ENCODE results near the gene EARS2. TPM values are rescaled to one million over a fixed set of nuclear protein-coding genes. Genes with fewer than 3 reads are reported as not detected.

EARS2 gene
- total RNA-seq, 1 donor from 2014 or later: 27.9 TPM

- no peaks in the 10 kb centered on the region for H3K27me3 ChIP-seq (ENCODE audit: control insufficient read depth, insufficient read depth, low read length)
- peaks cover 12% of the 10 kb centered on the region for H3K36me3 ChIP-seq (ENCODE audit: control insufficient read depth, insufficient read depth, low read length)
- no peak for DNase-seq (ENCODE audit: low read depth)
- no peak for TF ChIP-seq CTCF (IDR thresholded peaks at IDR 0.05; ENCODE audit: insufficient read depth, low read length, severe bottlenecking)
- no peak for FAIRE-seq
- H3K4me3 ChIP-seq (ENCODE audit: low read depth, low read length): no peak overlapping the region
Measured at GRCh38 chr16:23537390-23537789, 19.8 kb downstream of the EARS2 start.

GRCh38 chr16:23535901-23536300 is 21.2 kb downstream of the EARS2 start:
- FAIRE-seq: no peak
- Histone ChIP-seq H3K27me3 (ENCODE audit: control insufficient read depth, insufficient read depth, low read length) (no peaks in the 10 kb centered on the region), H3K36me3 (ENCODE audit: control insufficient read depth, insufficient read depth, low read length) (peaks cover 13% of the 10 kb centered on the region), H3K4me3 (ENCODE audit: low read depth, low read length) (no peak overlapping the region)
- peak; percentile 55 for DNase-seq (ENCODE audit: low read depth)
- no peak for TF ChIP-seq CTCF (IDR thresholded peaks at IDR 0.05; ENCODE audit: insufficient read depth, low read length, severe bottlenecking)

GRCh38 chr16:23534868-23535860 is 22.0 kb downstream of the EARS2 start:
- peak; percentile 69 for DNase-seq (ENCODE audit: low read depth)
- FAIRE-seq: peak; percentile 43
- peaks cover 13% of the 10 kb centered on the region for H3K36me3 ChIP-seq (ENCODE audit: control insufficient read depth, insufficient read depth, low read length)
- H3K4me3 ChIP-seq (ENCODE audit: low read depth, low read length): no peak overlapping the region
- no peaks in the 10 kb centered on the region for H3K27me3 ChIP-seq (ENCODE audit: control insufficient read depth, insufficient read depth, low read length)
- peak; percentile 14 for TF ChIP-seq CTCF (IDR thresholded peaks at IDR 0.05; ENCODE audit: insufficient read depth, low read length, severe bottlenecking)

- peaks cover 20% of the 10 kb centered on the region for H3K36me3 ChIP-seq (ENCODE audit: control insufficient read depth, insufficient read depth, low read length)
- no peak for FAIRE-seq
- no peak for TF ChIP-seq CTCF (IDR thresholded peaks at IDR 0.05; ENCODE audit: insufficient read depth, low read length, severe bottlenecking)
Measured at GRCh38 chr16:23532448-23532847, 24.7 kb downstream of the EARS2 start.

GRCh38 chr16:23530062-23530461 is 27.1 kb downstream of the EARS2 start:
- Histone ChIP-seq H3K27me3 (ENCODE audit: control insufficient read depth, insufficient read depth, low read length) (no peaks in the 10 kb centered on the region), H3K36me3 (ENCODE audit: control insufficient read depth, insufficient read depth, low read length) (peaks cover 20% of the 10 kb centered on the region), H3K4me3 (ENCODE audit: low read depth, low read length) (no peak overlapping the region)
- DNase-seq (ENCODE audit: low read depth) (no peak), FAIRE-seq (no peak)
- no peak for TF ChIP-seq CTCF (IDR thresholded peaks at IDR 0.05; ENCODE audit: insufficient read depth, low read length, severe bottlenecking)

More at GRCh38 chr16:23532448-23532847, 24.7 kb downstream of the EARS2 start:
- no peak for DNase-seq (ENCODE audit: low read depth)
- Histone ChIP-seq H3K27me3 (ENCODE audit: control insufficient read depth, insufficient read depth, low read length) (no peaks in the 10 kb centered on the region), H3K4me3 (ENCODE audit: low read depth, low read length) (no peak overlapping the region)
